Kidney epithelial cell (primary cell): ENCODE results near the gene TBL1XR1. TPM values are rescaled to one million over a fixed set of nuclear protein-coding genes. Genes with fewer than 3 reads are reported as not detected.
"Not testable (repeated sequence)": the region's sequence is repeated elsewhere in the genome, so short reads cannot be mapped to it uniquely, and the experiment has no call there.

Experiments
- DNase-seq: peaks from one replicate; pipeline ENCODE4 v3.0.0-alpha.2; 2010; ENCODE audit warnings: low read depth
- H3K27me3 ChIP-seq: 2 replicates; pipeline ENCODE4 v1.6.0; 2011; ENCODE audit warnings: low read length; ENCODE audit not compliant: control insufficient read depth, insufficient read depth
- H3K36me3 ChIP-seq: 2 replicates; pipeline ENCODE4 v1.5.1; 2011; ENCODE audit warnings: low read length; ENCODE audit not compliant: control insufficient read depth, insufficient read depth
- H3K4me3 ChIP-seq: 2 replicates; pipeline ENCODE4 v1.5.1; 2011; ENCODE audit warnings: low read depth, mild to moderate bottlenecking, control low read depth, low read length
- total RNA-seq: library from RNA; depleted of rRNA; stranded (reverse); fragments of >200 nt; gene quantifications from 2 replicates; pipeline ENCODE4 v1.2.3, GENCODE V29; 2015
- TF ChIP-seq, protein P1 (sequence below): IDR thresholded peaks from 2 replicates; pipeline ENCODE4 v1.5.1; 2011; ENCODE audit warnings: mild to moderate bottlenecking, moderate library complexity, low read length, control low read depth, inconsistent platforms; ENCODE audit not compliant: insufficient read depth, poor library complexity, severe bottlenecking

The TBL1XR1 gene
- total RNA-seq, 1 donor from 2014 or later = 81.4 TPM

DNA sequence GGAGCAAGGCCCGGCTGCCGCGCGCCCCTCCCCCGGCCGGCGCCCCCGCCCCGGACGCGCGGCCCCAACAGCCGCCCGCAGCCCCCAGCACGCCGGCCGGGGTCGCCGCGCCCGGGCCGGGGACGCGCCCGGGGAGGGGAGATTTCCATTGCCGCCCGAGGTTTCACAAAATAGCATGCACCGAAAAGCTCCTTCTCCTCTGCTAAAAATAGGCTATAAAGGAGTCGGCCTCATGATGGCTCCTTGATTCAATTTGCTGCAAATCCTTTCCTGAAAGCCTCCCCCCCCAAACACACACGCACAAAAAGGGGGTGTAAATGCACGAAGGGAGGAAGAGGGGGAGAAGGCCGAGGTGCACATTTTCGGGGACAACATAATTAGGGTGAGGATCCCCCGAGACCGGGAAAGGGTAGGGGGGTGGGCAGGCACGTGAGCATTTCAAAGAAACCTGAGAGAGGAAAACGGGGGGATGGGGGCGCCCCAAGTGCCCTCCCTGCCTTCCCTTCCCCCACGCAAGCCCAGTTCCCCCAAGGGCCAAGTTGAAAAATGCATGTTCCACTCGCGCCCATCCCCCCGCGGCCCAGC is 734 bp downstream of the TBL1XR1 start:
- Histone ChIP-seq H3K27me3 (no peaks in the 10 kb centered on the region), H3K36me3 (no peaks in the 10 kb centered on the region), H3K4me3 (peak overlapping the region; percentile 78)
- no peak for DNase-seq
- TF ChIP-seq, protein P1, sequence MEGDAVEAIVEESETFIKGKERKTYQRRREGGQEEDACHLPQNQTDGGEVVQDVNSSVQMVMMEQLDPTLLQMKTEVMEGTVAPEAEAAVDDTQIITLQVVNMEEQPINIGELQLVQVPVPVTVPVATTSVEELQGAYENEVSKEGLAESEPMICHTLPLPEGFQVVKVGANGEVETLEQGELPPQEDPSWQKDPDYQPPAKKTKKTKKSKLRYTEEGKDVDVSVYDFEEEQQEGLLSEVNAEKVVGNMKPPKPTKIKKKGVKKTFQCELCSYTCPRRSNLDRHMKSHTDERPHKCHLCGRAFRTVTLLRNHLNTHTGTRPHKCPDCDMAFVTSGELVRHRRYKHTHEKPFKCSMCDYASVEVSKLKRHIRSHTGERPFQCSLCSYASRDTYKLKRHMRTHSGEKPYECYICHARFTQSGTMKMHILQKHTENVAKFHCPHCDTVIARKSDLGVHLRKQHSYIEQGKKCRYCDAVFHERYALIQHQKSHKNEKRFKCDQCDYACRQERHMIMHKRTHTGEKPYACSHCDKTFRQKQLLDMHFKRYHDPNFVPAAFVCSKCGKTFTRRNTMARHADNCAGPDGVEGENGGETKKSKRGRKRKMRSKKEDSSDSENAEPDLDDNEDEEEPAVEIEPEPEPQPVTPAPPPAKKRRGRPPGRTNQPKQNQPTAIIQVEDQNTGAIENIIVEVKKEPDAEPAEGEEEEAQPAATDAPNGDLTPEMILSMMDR = no peak

DNA sequence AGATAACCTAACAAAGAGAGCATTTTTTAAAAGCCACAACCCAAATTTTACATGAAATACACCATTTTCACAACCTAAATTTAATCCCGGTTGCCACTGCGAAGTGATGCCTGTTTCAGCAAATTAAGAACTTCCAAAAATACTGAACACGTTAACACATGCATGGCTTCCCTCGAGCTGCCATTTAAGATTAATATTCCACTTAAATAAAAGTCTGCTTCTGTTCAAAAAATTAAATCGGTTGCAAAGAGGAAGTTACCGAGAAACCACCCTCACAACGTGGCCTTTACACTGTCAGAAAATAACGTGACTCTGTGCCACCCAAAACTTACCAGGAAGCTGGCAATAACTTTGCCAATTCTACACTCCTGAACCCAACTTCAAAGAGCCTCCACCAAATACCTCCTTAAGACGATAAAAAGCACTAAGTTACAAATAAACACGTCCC is 1.2 kb downstream of the TBL1XR1 start:
- Histone ChIP-seq H3K27me3 (no peaks in the 10 kb centered on the region), H3K36me3 (no peaks in the 10 kb centered on the region), H3K4me3 (peak overlapping the region; percentile 78)
- no peak for DNase-seq
- TF ChIP-seq, protein P1 = no peak

DNA sequence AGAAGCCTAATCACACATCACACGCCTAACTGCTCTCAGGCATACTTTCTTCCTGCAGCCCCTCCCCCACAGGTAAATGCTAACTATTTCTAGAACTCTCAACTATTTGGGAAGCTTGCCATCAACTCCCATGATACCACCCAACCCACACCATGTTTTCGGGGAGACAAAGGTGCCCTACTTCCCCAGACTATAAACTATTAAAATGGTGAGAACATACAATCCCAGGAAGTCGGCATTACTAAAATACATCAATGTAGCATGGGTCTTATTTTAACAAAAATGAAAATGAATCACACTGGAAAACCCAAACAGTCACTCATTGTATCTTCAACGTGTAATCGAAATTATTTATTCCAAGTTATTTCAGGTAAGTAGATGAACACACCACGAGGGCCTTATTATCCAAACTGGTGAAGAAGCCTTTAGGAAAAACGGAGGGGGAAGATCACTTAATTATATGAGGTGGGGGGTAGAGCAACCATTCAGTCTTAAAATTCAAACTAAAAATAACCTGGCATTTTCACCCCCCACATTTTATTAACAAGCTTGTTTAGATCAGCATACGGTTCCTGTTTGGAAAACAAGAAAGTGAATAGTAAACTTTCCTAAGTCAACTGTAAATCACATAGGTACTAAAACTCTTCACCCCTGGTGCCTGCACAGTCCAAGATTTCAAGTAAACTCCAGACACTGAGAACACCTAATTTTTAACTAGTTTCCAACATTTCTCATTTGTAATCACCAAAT is 1.9 kb downstream of the TBL1XR1 start:
- TF ChIP-seq, protein P1 = no peak
- Histone ChIP-seq H3K36me3 (no peaks in the 10 kb centered on the region), H3K4me3 (peak overlapping the region; percentile 78), H3K27me3 (no peaks in the 10 kb centered on the region)
- DNase-seq = no peak

DNA sequence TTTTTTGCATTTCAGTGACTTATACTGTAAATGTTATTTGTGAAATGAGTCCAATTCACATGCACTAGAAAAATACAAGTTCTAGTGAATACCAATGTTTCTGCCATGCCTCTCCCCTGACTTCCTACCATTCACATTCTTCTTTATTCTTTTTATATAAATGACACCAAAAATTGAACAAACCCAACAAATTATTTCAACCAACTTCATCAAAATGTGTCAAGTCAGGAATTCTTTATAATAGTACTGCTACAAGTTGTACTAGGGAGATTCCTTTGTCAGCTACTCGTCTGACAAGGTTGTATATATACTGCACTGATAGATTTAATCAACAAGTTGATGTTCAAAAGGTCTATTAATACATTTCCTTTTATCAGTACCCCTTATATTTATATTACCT is 3.0 kb downstream of the TBL1XR1 start:
- H3K4me3 ChIP-seq = peak overlapping the region; percentile 78
- DNase-seq = no peak
- H3K27me3 ChIP-seq = no peaks in the 10 kb centered on the region
- H3K36me3 ChIP-seq = no peaks in the 10 kb centered on the region
- TF ChIP-seq, protein P1 = no peak

DNA sequence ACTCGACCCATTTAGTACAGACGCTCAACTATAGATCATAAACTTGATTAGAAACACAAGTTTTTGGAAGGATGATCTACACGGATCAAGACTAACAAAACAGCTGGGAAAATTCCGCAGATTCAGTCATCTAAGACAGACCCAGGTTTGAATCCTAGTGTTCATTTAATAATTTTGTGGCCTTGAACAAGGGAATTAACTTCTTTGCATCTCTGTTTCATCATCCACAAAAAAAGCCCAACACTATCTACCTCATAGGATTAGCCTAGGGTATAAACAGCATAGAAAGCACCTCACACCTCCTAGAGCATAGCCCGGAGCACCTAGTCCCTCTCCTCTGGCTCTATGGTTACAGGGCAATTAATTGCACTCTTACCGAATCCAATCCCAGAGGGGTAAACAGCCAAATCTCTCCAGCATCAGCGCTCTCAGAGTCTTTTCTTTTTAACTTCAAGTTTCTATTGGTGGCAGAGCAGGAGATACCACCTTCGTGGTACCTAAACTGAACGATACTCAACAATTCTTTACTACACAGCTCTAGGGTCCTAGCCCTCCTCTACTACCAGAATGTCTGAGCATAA is 3.5 kb downstream of the TBL1XR1 start:
- no peak for DNase-seq
- Histone ChIP-seq H3K36me3 (no peaks in the 10 kb centered on the region), H3K4me3 (peak overlapping the region; percentile 78), H3K27me3 (no peaks in the 10 kb centered on the region)
- TF ChIP-seq, protein P1 = no peak

DNA sequence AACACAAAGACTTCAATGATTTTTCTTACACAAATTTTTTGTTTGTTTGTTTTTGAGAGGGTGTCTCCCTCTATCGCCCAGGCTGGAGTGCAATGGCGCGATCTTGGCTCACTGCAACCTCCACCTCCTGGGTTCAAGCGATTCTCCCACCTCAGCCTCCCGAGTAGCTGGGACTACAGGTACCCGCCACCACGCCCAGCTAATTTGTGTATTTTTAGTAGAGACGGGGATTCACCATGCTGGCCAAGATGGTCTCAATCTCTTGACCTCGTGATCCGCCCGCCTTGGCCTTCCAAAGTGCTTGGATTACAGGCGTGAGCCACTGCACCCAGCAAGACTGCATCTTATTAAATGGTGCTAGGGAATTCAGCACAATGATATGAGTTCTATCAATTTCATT is 4.0 kb downstream of the TBL1XR1 start:
- H3K4me3 ChIP-seq, H3K36me3 ChIP-seq, H3K27me3 ChIP-seq, DNase-seq: not testable (repeated sequence)
